GM23338 (cell line): ENCODE results near the gene FMC1. TPM values are rescaled to one million over a fixed set of nuclear protein-coding genes. Genes with fewer than 3 reads are reported as not detected.

ENCODE experiments used
- ATAC-seq: fragments of 200-7000 bp; cut with Tn5 transposase; 3 replicates; pipeline ENCODE4 v1.9.1; 2020
- DNase-seq: peaks from one replicate; pipeline ENCODE4 v3.0.0-alpha.2; 2015; ENCODE audit warnings: low spot score
- H2AFZ ChIP-seq: fragments of 200-600 bp; sonication (generic); 2 replicates; pipeline ENCODE4 v1.8.0; 2016; ENCODE audit warnings: antibody characterized with exemption, mild to moderate bottlenecking, moderate library complexity
- H3F3A ChIP-seq: fragments of 200-600 bp; sonication (generic); replicated peaks from 2 replicates; pipeline ENCODE4 v1.8.0; 2017; ENCODE audit warnings: antibody characterized with exemption, mixed run types, low read depth
- H3K27ac ChIP-seq: fragments of 200-600 bp; sonication (generic); 2 replicates; pipeline ENCODE4 v1.6.1; 2016; ENCODE audit warnings: low read depth
- H3K27me3 ChIP-seq: fragments of 200-600 bp; sonication (generic); 2 replicates; pipeline ENCODE4 v1.8.0; 2016; ENCODE audit warnings: mild to moderate bottlenecking, mixed run types, moderate library complexity; ENCODE audit not compliant: insufficient read depth
- H3K36me3 ChIP-seq: fragments of 200-600 bp; sonication (generic); 2 replicates; pipeline ENCODE4 v1.8.0; 2016; ENCODE audit warnings: mild to moderate bottlenecking; ENCODE audit not compliant: insufficient read depth
- H3K4me1 ChIP-seq: fragments of 200-600 bp; sonication (generic); 2 replicates; pipeline ENCODE4 v1.8.0; 2016; ENCODE audit warnings: mild to moderate bottlenecking, moderate library complexity; ENCODE audit not compliant: insufficient read depth
- H3K4me2 ChIP-seq: fragments of 200-600 bp; sonication (generic); 2 replicates; pipeline ENCODE4 v1.7.1; 2017; ENCODE audit warnings: mixed run types
- H3K4me3 ChIP-seq: fragments of 200-600 bp; sonication (generic); 2 replicates; pipeline ENCODE4 v1.6.1; 2016; ENCODE audit warnings: mixed run types
- H3K79me2 ChIP-seq: fragments of 200-600 bp; sonication (generic); replicated peaks from 2 replicates; pipeline ENCODE4 v1.8.0; 2017; ENCODE audit warnings: mild to moderate bottlenecking; ENCODE audit not compliant: insufficient read depth
- H3K9me2 ChIP-seq: fragments of 200-600 bp; sonication (generic); 2 replicates; pipeline ENCODE4 v1.8.0; 2017; ENCODE audit not compliant: insufficient read depth
- H4K20me1 ChIP-seq: fragments of 200-600 bp; sonication (generic); replicated peaks from 2 replicates; pipeline ENCODE4 v1.8.0; 2017; ENCODE audit warnings: mild to moderate bottlenecking; ENCODE audit not compliant: insufficient read depth
- H3K27ac Mint-ChIP-seq: 2 replicates; pipeline ENCODE4 v1.8.0; 2020; ENCODE audit warnings: inconsistent platforms, mild to moderate bottlenecking, moderate library complexity, mixed read lengths
- H3K27me3 Mint-ChIP-seq: 3 replicates; pipeline ENCODE4 v1.8.0; 2022; ENCODE audit warnings: low read depth, mild to moderate bottlenecking, moderate library complexity, mixed read lengths, inconsistent platforms; ENCODE audit not compliant: insufficient read depth, poor library complexity
- H3K36me3 Mint-ChIP-seq: 3 replicates; pipeline ENCODE4 v1.8.0; 2021; ENCODE audit warnings: low read depth, mild to moderate bottlenecking, inconsistent platforms, moderate library complexity, mixed read lengths
- H3K4me1 Mint-ChIP-seq: 3 replicates; pipeline ENCODE4 v1.8.0; 2020; ENCODE audit warnings: mild to moderate bottlenecking, inconsistent platforms, mixed read lengths
- H3K4me3 Mint-ChIP-seq: 3 replicates; pipeline ENCODE4 v1.8.0; 2021; ENCODE audit warnings: moderate library complexity, mild to moderate bottlenecking, inconsistent platforms, mixed read lengths
- H3K9me3 Mint-ChIP-seq: 3 replicates; pipeline ENCODE4 v1.8.0; 2020; ENCODE audit warnings: moderate library complexity, mild to moderate bottlenecking, inconsistent platforms, mixed read lengths
- CREB1 ChIP-seq: fragments of 250-450 bp; sonication (Bioruptor Pico); IDR thresholded peaks from 2 replicates; pipeline ENCODE4 v1.5.0; 2020; ENCODE audit warnings: low read depth, mild to moderate bottlenecking, moderate library complexity
- CTCF ChIP-seq, 2 experiments: fragments of 200-600 bp in 1 of 2; sonication (generic) in 1 of 2; conservative IDR thresholded peaks; 2 replicates each; pipeline versions ENCODE4 v1.5.1 to v1.6.1; 2016 to 2017; ENCODE audit warnings: antibody characterized with exemption in 2 of 2, low read depth in 2 of 2, mild to moderate bottlenecking in 2 of 2, moderate library complexity in 1 of 2
- ETS1 ChIP-seq: IDR thresholded peaks from 2 replicates; pipeline ENCODE4 v1.6.1; 2016; ENCODE audit warnings: antibody characterized with exemption
- EZH2 ChIP-seq: fragments of 200-600 bp; sonication (generic); IDR thresholded peaks from one replicate; pipeline ENCODE4 v1.8.0; 2017; ENCODE audit warnings: antibody characterized with exemption, mild to moderate bottlenecking, low read depth; ENCODE audit not compliant: unreplicated experiment
- JUNB ChIP-seq: IDR thresholded peaks from one replicate; pipeline ENCODE4 v1.6.1; 2016; ENCODE audit warnings: antibody characterized with exemption; ENCODE audit not compliant: unreplicated experiment
- REST ChIP-seq: IDR thresholded peaks from one replicate; pipeline ENCODE4 v1.6.1; 2018; ENCODE audit warnings: antibody characterized with exemption; ENCODE audit not compliant: unreplicated experiment
- STAT1 ChIP-seq: IDR thresholded peaks from one replicate; pipeline ENCODE4 v1.6.1; 2016; ENCODE audit warnings: antibody characterized with exemption; ENCODE audit not compliant: unreplicated experiment
- ZNF114 ChIP-seq: fragments of 250-450 bp; sonication (Bioruptor Pico); IDR thresholded peaks from 2 replicates; pipeline ENCODE4 v1.5.0; 2020; ENCODE audit warnings: mild to moderate bottlenecking, moderate library complexity
- ZNF331 ChIP-seq: fragments of 250-450 bp; sonication (Bioruptor Pico); IDR thresholded peaks from 2 replicates; pipeline ENCODE4 v1.5.0; 2020; ENCODE audit warnings: low read depth, mild to moderate bottlenecking, moderate library complexity
- polyA plus RNA-seq: library from polyadenylated mRNA; unstranded; fragments of >200 nt; fragmentation: Nextera tagmentation; extraction: Ambion mirVana; gene quantifications from 2 replicates; pipeline ENCODE4 v1.2.1, GENCODE V29; 2016
- total RNA-seq: library from RNA; depleted of rRNA; stranded (reverse); fragments of >200 nt; shearing (Covaris generic); gene quantifications from 2 replicates; pipeline ENCODE4 v1.2.3, GENCODE V29; 2014
- TF ChIP-seq, protein P1 (sequence below): fragments of 250-450 bp; sonication (Bioruptor Pico); IDR thresholded peaks from 2 replicates; pipeline ENCODE4 v1.5.0; 2020; ENCODE audit warnings: mild to moderate bottlenecking, moderate library complexity

The FMC1 gene
- total and polyA plus RNA-seq, 2 experiments from 2014 or later: 4.8 to 70.5 TPM

DNA sequence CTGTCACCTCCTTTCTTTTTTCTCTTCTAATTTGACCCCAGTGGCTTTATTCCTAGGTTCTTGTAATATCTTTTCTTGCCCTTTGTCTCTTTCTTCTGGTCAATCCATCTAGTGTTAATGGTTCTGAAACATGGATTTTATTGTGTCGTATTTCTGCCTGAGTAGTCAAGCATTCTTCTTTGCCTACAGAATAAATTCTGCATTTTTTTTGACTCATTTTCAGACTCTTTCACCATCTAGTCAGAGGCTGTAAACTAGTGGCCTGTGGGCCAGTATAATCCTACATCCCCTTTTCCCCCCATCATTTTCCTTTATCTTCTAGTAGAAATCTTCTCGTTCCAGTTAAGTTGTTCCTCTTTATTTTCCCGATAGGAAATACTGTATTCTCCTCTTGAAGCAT, 48.0 kb downstream of the FMC1 start (continued):
- TF ChIP-seq REST (no peak), ZNF114 (no peak), ZNF331 (no peak), EZH2 (no peak), STAT1 (no peak), CREB1 (CRISPR knock-in tag) (no peak)

DNA sequence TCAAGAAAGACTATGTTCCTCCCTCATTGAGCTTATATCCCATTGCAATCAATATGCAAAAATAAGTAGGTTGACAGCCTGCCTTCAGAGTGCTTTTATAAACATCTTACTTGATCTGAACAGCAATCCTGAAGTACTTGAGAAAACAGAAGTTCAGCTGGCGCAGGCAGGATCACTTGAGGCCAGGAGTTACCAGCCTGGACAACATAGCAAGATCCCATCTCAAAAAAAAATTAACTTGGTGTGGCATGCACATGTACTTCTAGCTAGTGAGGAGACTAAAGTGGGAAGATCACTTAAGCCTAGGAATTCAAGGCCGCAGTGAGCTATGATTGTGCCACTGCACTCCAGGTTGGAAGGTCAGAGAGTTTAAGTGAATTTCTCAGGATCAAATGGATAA, 48.6 kb downstream of the FMC1 start:
- no peak overlapping the region for H3K27ac Mint-ChIP-seq
- Histone ChIP-seq H3K4me1 (no peaks in the 10 kb centered on the region), H2AFZ (no peak overlapping the region), H3K4me3 (no peak overlapping the region), H3K36me3 (peaks cover 9% of the 10 kb centered on the region), H4K20me1 (peaks cover 13% of the 10 kb centered on the region), H3K9me2 (no peaks in the 10 kb centered on the region), H3K27me3 (no peaks in the 10 kb centered on the region), H3F3A (no peaks in the 10 kb centered on the region), H3K79me2 (peaks cover 98% of the 10 kb centered on the region), H3K27ac (no peak overlapping the region), H3K4me2 (no peak overlapping the region)
- no peaks in the 10 kb centered on the region for H3K4me1 Mint-ChIP-seq
- ATAC-seq: no peak
- H3K36me3 Mint-ChIP-seq: peaks cover 62% of the 10 kb centered on the region
- no peaks in the 10 kb centered on the region for H3K9me3 Mint-ChIP-seq
- H3K4me3 Mint-ChIP-seq: no peak overlapping the region
- peaks cover 7% of the 10 kb centered on the region for H3K27me3 Mint-ChIP-seq
- no peak for DNase-seq
- TF ChIP-seq ETS1 (no peak), JUNB (no peak), ZNF331 (no peak), CTCF (conservative IDR thresholded peaks at IDR 0.05; ENCODE audit: low read depth in 2 of 2) (no peak)
- TF ChIP-seq, protein P1, sequence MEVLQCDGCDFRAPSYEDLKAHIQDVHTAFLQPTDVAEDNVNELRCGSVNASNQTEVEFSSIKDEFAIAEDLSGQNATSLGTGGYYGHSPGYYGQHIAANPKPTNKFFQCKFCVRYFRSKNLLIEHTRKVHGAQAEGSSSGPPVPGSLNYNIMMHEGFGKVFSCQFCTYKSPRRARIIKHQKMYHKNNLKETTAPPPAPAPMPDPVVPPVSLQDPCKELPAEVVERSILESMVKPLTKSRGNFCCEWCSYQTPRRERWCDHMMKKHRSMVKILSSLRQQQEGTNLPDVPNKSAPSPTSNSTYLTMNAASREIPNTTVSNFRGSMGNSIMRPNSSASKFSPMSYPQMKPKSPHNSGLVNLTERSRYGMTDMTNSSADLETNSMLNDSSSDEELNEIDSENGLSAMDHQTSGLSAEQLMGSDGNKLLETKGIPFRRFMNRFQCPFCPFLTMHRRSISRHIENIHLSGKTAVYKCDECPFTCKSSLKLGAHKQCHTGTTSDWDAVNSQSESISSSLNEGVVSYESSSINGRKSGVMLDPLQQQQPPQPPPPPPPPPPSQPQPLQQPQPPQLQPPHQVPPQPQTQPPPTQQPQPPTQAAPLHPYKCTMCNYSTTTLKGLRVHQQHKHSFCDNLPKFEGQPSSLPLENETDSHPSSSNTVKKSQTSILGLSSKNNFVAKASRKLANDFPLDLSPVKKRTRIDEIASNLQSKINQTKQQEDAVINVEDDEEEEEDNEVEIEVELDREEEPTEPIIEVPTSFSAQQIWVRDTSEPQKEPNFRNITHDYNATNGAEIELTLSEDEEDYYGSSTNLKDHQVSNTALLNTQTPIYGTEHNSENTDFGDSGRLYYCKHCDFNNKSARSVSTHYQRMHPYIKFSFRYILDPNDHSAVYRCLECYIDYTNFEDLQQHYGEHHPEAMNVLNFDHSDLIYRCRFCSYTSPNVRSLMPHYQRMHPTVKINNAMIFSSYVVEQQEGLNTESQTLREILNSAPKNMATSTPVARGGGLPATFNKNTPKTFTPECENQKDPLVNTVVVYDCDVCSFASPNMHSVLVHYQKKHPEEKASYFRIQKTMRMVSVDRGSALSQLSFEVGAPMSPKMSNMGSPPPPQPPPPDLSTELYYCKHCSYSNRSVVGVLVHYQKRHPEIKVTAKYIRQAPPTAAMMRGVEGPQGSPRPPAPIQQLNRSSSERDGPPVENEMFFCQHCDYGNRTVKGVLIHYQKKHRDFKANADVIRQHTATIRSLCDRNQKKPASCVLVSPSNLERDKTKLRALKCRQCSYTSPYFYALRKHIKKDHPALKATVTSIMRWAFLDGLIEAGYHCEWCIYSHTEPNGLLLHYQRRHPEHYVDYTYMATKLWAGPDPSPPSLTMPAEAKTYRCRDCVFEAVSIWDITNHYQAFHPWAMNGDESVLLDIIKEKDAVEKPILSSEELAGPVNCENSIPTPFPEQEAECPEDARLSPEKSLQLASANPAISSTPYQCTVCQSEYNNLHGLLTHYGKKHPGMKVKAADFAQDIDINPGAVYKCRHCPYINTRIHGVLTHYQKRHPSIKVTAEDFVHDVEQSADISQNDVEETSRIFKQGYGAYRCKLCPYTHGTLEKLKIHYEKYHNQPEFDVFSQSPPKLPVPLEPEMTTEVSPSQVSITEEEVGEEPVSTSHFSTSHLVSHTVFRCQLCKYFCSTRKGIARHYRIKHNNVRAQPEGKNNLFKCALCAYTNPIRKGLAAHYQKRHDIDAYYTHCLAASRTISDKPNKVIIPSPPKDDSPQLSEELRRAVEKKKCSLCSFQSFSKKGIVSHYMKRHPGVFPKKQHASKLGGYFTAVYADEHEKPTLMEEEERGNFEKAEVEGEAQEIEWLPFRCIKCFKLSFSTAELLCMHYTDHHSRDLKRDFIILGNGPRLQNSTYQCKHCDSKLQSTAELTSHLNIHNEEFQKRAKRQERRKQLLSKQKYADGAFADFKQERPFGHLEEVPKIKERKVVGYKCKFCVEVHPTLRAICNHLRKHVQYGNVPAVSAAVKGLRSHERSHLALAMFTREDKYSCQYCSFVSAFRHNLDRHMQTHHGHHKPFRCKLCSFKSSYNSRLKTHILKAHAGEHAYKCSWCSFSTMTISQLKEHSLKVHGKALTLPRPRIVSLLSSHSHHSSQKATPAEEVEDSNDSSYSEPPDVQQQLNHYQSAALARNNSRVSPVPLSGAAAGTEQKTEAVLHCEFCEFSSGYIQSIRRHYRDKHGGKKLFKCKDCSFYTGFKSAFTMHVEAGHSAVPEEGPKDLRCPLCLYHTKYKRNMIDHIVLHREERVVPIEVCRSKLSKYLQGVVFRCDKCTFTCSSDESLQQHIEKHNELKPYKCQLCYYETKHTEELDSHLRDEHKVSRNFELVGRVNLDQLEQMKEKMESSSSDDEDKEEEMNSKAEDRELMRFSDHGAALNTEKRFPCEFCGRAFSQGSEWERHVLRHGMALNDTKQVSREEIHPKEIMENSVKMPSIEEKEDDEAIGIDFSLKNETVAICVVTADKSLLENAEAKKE (CRISPR knock-in tag): no peak
